ENCODE measurements around the gene ANAPC1.
"Not testable (repeated sequence)": the region's sequence is repeated elsewhere in the genome, so short reads cannot be mapped to it uniquely, and the experiment has no call there.

Gene ANAPC1

GRCh38 chr2:111918383-111918806 lies 34.4 kb upstream of the ANAPC1 start:
- H4K20me1 ChIP-seq (ENCODE audit: low read depth, low read length), result no peaks in the 10 kb centered on the region
- H3K4me3 ChIP-seq (ENCODE audit: insufficient read depth, low read length, poor library complexity, severe bottlenecking), result no peak overlapping the region
- no peaks in the 10 kb centered on the region for H3K27me3 ChIP-seq (ENCODE audit: low read length)
- H3K27ac ChIP-seq (ENCODE audit: low read depth, low read length), result no peak overlapping the region
- no peak overlapping the region for H3K4me2 ChIP-seq (ENCODE audit: low read depth, low read length, poor library complexity, severe bottlenecking)
- no peaks in the 10 kb centered on the region for H3K79me2 ChIP-seq (ENCODE audit: insufficient read depth, low read length)
- H3K9ac ChIP-seq (ENCODE audit: low read length), result no peak overlapping the region
- TF ChIP-seq, protein P1, sequence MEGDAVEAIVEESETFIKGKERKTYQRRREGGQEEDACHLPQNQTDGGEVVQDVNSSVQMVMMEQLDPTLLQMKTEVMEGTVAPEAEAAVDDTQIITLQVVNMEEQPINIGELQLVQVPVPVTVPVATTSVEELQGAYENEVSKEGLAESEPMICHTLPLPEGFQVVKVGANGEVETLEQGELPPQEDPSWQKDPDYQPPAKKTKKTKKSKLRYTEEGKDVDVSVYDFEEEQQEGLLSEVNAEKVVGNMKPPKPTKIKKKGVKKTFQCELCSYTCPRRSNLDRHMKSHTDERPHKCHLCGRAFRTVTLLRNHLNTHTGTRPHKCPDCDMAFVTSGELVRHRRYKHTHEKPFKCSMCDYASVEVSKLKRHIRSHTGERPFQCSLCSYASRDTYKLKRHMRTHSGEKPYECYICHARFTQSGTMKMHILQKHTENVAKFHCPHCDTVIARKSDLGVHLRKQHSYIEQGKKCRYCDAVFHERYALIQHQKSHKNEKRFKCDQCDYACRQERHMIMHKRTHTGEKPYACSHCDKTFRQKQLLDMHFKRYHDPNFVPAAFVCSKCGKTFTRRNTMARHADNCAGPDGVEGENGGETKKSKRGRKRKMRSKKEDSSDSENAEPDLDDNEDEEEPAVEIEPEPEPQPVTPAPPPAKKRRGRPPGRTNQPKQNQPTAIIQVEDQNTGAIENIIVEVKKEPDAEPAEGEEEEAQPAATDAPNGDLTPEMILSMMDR (IDR thresholded peaks at IDR 0.05; ENCODE audit: insufficient read depth, low read length, poor library complexity, severe bottlenecking), result no peak
- no peak for TF ChIP-seq EZH2phosphoT487 (conservative IDR thresholded peaks at IDR 0.05; ENCODE audit: low read length)
- no peak overlapping the region for H2AFZ ChIP-seq (ENCODE audit: low read depth, low read length, severe bottlenecking)
- no peaks in the 10 kb centered on the region for H3K36me3 ChIP-seq (ENCODE audit: low read length)
- H3K9me3 ChIP-seq (ENCODE audit: insufficient read depth, low read length), result no peaks in the 10 kb centered on the region
- H3K9me2 ChIP-seq (replicated peaks; ENCODE audit: insufficient read depth, low read length), result no peaks in the 10 kb centered on the region
- no peaks in the 10 kb centered on the region for H3F3A ChIP-seq (ENCODE audit: insufficient read depth)

- no peaks in the 10 kb centered on the region for H3K9me3 ChIP-seq (ENCODE audit: insufficient read depth, low read length)
- no peaks in the 10 kb centered on the region for H3K36me3 ChIP-seq (ENCODE audit: low read length)
- no peak overlapping the region for H3K9ac ChIP-seq (ENCODE audit: low read length)
- H3K27me3 ChIP-seq (ENCODE audit: low read length), result no peaks in the 10 kb centered on the region; the same call in 1 of the 2 replicates
- H3K4me3 ChIP-seq (ENCODE audit: insufficient read depth, low read length, poor library complexity, severe bottlenecking), result no peak overlapping the region
- H3K79me2 ChIP-seq (ENCODE audit: insufficient read depth, low read length), result no peaks in the 10 kb centered on the region
- H3F3A ChIP-seq (ENCODE audit: insufficient read depth), result no peaks in the 10 kb centered on the region
- TF ChIP-seq, protein P1 (IDR thresholded peaks at IDR 0.05; ENCODE audit: insufficient read depth, low read length, poor library complexity, severe bottlenecking), result no peak
- no peak for TF ChIP-seq EZH2phosphoT487 (conservative IDR thresholded peaks at IDR 0.05; ENCODE audit: low read length)
- H3K4me2 ChIP-seq (ENCODE audit: low read depth, low read length, poor library complexity, severe bottlenecking), result no peak overlapping the region
- no peak overlapping the region for H2AFZ ChIP-seq (ENCODE audit: low read depth, low read length, severe bottlenecking)
- no peaks in the 10 kb centered on the region for H3K9me2 ChIP-seq (replicated peaks; ENCODE audit: insufficient read depth, low read length)
- H4K20me1 ChIP-seq (ENCODE audit: low read depth, low read length), result no peaks in the 10 kb centered on the region
- H3K27ac ChIP-seq (ENCODE audit: low read depth, low read length), result no peak overlapping the region
These were observed 33.1 kb upstream of the ANAPC1 start for GRCh38 chr2:111917106-111917505.

GRCh38 chr2:111912547-111912946 lies 28.6 kb upstream of the ANAPC1 start:
- no peaks in the 10 kb centered on the region for H4K20me1 ChIP-seq (ENCODE audit: low read depth, low read length)
- no peaks in the 10 kb centered on the region for H3F3A ChIP-seq (ENCODE audit: insufficient read depth)
- H3K4me2 ChIP-seq (ENCODE audit: low read depth, low read length, poor library complexity, severe bottlenecking), result no peak overlapping the region
- no peaks in the 10 kb centered on the region; the same call in 1 of the 2 replicates for H3K27me3 ChIP-seq (ENCODE audit: low read length)
- H2AFZ ChIP-seq (ENCODE audit: low read depth, low read length, severe bottlenecking), result no peak overlapping the region
- no peak overlapping the region for H3K27ac ChIP-seq (ENCODE audit: low read depth, low read length)
- H3K9me3 ChIP-seq (ENCODE audit: insufficient read depth, low read length), result no peaks in the 10 kb centered on the region
- no peak overlapping the region for H3K4me3 ChIP-seq (ENCODE audit: insufficient read depth, low read length, poor library complexity, severe bottlenecking)
- no peaks in the 10 kb centered on the region for H3K9me2 ChIP-seq (replicated peaks; ENCODE audit: insufficient read depth, low read length)
- no peak overlapping the region for H3K9ac ChIP-seq (ENCODE audit: low read length)
- H3K36me3 ChIP-seq (ENCODE audit: low read length), result no peaks in the 10 kb centered on the region
- TF ChIP-seq EZH2phosphoT487 (conservative IDR thresholded peaks at IDR 0.05; ENCODE audit: low read length), result no peak
- TF ChIP-seq, protein P1 (IDR thresholded peaks at IDR 0.05; ENCODE audit: insufficient read depth, low read length, poor library complexity, severe bottlenecking), result no peak
- H3K79me2 ChIP-seq (ENCODE audit: insufficient read depth, low read length), result no peaks in the 10 kb centered on the region

DNA sequence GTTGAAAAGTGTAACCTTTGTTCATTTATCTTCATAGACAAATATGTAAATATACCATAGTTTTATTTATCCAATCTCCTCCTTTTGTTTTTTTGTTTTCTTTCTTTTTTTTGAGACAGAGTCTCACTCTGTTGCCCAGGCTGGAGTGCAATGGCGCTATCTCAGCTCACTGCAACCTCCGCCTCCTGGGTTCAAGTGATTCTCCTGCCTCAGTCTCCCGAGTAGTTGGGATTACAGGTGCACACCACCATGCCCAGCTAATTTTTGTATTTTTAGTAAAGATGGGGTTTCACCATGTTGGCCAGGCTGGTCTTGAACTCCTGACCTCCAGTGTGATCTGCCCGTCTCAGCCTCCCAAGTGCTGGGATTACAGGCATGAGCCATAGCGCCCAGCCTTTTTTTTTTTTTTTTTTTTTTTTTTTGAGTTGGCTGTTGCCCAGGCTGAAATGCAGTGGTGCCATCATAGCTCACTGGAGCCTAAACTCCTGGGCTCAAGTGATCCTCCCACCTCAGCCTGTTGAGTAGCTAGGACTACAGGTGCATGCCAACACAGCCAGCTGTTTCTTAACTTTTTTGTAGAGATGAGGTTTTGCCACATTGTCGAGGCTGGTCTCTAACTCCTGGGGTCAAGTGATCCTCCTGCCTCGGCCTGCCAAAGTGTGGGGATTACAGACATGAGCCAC lies 27.4 kb upstream of the ANAPC1 start:
- not testable (repeated sequence) for H3K27me3 ChIP-seq (ENCODE audit: low read length); H3K4me2 ChIP-seq (ENCODE audit: low read depth, low read length, poor library complexity, severe bottlenecking); H3K79me2 ChIP-seq (ENCODE audit: insufficient read depth, low read length); H3K27ac ChIP-seq (ENCODE audit: low read depth, low read length); H3K9ac ChIP-seq (ENCODE audit: low read length); H4K20me1 ChIP-seq (ENCODE audit: low read depth, low read length); H3K9me3 ChIP-seq (ENCODE audit: insufficient read depth, low read length); H3K4me3 ChIP-seq (ENCODE audit: insufficient read depth, low read length, poor library complexity, severe bottlenecking); H2AFZ ChIP-seq (ENCODE audit: low read depth, low read length, severe bottlenecking); H3F3A ChIP-seq (ENCODE audit: insufficient read depth); H3K9me2 ChIP-seq (replicated peaks; ENCODE audit: insufficient read depth, low read length); H3K36me3 ChIP-seq (ENCODE audit: low read length)
